Effector memory CD8-positive, alpha-beta T cell (primary cell): ENCODE measurements around the gene SLC35D3.
A peak's percentile ranks its signal among the peaks of the same experiment; 100 is the strongest.
"Not testable (repeated sequence)": the region's sequence is repeated elsewhere in the genome, so short reads cannot be mapped to it uniquely, and the experiment has no call there.

Source experiments
- ATAC-seq: fragments of 150-1000 bp; cut with Tn5 transposase; replicated peaks from 2 replicates; pipeline ENCODE4 v1.10.0; 2021; ENCODE audit warnings: mild to moderate bottlenecking, moderate library complexity
- DNase-seq, 3 experiments: peaks; one replicate each; pipeline ENCODE4 v3.0.0; 2021
- H3K27ac Mint-ChIP-seq, 2 donors: one replicate each; pipeline ENCODE4 v1.8.0; 2022; ENCODE audit warnings: mild to moderate bottlenecking in 2 of 2, mixed read lengths in 2 of 2, moderate library complexity in 2 of 2
- H3K27me3 Mint-ChIP-seq, 2 donors: one replicate each; pipeline ENCODE4 v1.8.0; 2022; ENCODE audit warnings: mixed read lengths in 2 of 2
- H3K36me3 Mint-ChIP-seq: one replicate; pipeline ENCODE4 v1.8.0; 2022; ENCODE audit warnings: mild to moderate bottlenecking, moderate library complexity, mixed read lengths; ENCODE audit not compliant: insufficient read depth
- H3K4me1 Mint-ChIP-seq, 2 donors: one replicate each; pipeline ENCODE4 v1.8.0; 2022; ENCODE audit warnings: low read depth in 2 of 2, mixed read lengths in 2 of 2
- H3K4me3 Mint-ChIP-seq, 2 donors: one replicate each; pipeline ENCODE4 v1.8.0; 2022; ENCODE audit warnings: mild to moderate bottlenecking in 2 of 2, mixed read lengths in 2 of 2, moderate library complexity in 2 of 2
- H3K9me3 Mint-ChIP-seq, 2 donors: one replicate each; pipeline ENCODE4 v1.8.0; 2022; ENCODE audit warnings: mixed read lengths in 2 of 2

Gene SLC35D3

GRCh38 chr6:136932599-136932998, 10.5 kb downstream of the SLC35D3 start:
- DNase-seq (no peak), ATAC-seq (no peak)
- Mint-ChIP-seq H3K4me3 (no peak overlapping the region), H3K9me3 (no peaks in the 10 kb centered on the region), H3K4me1 (no peaks in the 10 kb centered on the region), H3K36me3 (no peaks in the 10 kb centered on the region), H3K27ac (no peak overlapping the region), H3K27me3 (peaks cover 46 to 83% of the 10 kb centered on the region in 2 donors)

DNA sequence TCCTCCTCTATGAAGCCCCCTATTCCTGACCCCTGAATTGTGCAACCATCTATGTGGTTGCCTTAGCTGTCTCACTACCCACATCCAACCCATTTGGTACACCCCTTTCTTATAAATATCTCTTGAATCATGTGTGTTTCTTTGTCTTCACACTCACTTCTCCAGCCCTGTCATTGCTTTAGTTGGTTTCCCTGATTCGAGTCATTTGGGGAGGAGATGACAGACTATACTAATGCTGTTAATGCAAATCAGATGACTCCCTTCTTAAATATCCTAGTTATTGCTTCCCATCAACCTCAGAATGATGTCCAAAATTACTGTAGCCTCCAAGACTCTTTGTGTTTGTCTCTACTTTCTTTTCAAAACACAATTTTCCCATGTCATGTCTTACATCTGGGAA, 23.0 kb downstream of the SLC35D3 start:
- Mint-ChIP-seq H3K36me3 (no peaks in the 10 kb centered on the region), H3K27me3 (peaks cover 22 to 23% of the 10 kb centered on the region in 2 donors), H3K4me1 (no peaks in the 10 kb centered on the region), H3K9me3 (peaks cover 2 to 7% of the 10 kb centered on the region in 2 donors), H3K4me3 (no peak overlapping the region), H3K27ac (no peak overlapping the region)
- DNase-seq (no peak), ATAC-seq (no peak)

GRCh38 chr6:136945711-136946121, 23.6 kb downstream of the SLC35D3 start:
- peaks cover 22 to 23% of the 10 kb centered on the region in 2 donors for H3K27me3 Mint-ChIP-seq
- H3K27ac Mint-ChIP-seq, result no peak overlapping the region
- peaks cover 2 to 7% of the 10 kb centered on the region in 2 donors for H3K9me3 Mint-ChIP-seq
- no peak overlapping the region for H3K4me3 Mint-ChIP-seq
- DNase-seq (no peak), ATAC-seq (no peak)
- H3K36me3 Mint-ChIP-seq, result no peaks in the 10 kb centered on the region
- no peaks in the 10 kb centered on the region for H3K4me1 Mint-ChIP-seq

DNA sequence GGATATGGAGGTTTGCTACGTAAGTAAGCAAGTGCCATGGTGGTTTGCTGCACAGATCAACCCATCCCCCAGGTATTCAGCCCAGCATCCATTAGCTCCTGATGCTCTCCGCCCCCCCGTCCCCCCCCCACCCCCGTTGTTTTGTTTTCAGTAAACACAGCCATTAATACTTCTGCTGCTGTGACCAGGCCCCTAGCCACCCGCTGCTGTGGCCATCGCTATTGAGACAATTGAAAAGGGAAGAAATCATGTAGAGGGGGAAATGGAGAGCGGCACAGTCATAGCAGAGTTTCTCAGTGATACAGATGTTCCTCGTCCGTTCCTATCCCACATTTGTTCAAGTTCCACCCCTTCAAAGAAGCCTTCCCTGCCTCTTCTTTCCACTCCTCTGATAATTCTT, 24.9 kb downstream of the SLC35D3 start:
- H3K4me1 Mint-ChIP-seq, result no peaks in the 10 kb centered on the region
- H3K36me3 Mint-ChIP-seq, result no peaks in the 10 kb centered on the region
- no peak overlapping the region for H3K4me3 Mint-ChIP-seq
- H3K27me3 Mint-ChIP-seq, result peaks cover 22 to 29% of the 10 kb centered on the region in 2 donors
- no peak for ATAC-seq
- no peak for DNase-seq
- no peaks in the 10 kb centered on the region for H3K9me3 Mint-ChIP-seq
- H3K27ac Mint-ChIP-seq, result no peak overlapping the region

- not testable (repeated sequence) for H3K4me3 Mint-ChIP-seq, H3K4me1 Mint-ChIP-seq, ATAC-seq, H3K9me3 Mint-ChIP-seq, H3K27ac Mint-ChIP-seq, DNase-seq, H3K36me3 Mint-ChIP-seq
- peaks cover 34 to 46% of the 10 kb centered on the region in 2 donors for H3K27me3 Mint-ChIP-seq
Observed at GRCh38 chr6:136949957-136950356, 27.9 kb downstream of the SLC35D3 start.

GRCh38 chr6:136950436-136951126, 28.5 kb downstream of the SLC35D3 start:
- DNase-seq (no peak), ATAC-seq (no peak)
- peaks cover 40 to 52% of the 10 kb centered on the region in 2 donors for H3K27me3 Mint-ChIP-seq
- no peak overlapping the region for H3K4me3 Mint-ChIP-seq
- no peaks in the 10 kb centered on the region for H3K9me3 Mint-ChIP-seq
- H3K4me1 Mint-ChIP-seq, result peaks cover 0 to 8% of the 10 kb centered on the region in 2 donors
- H3K27ac Mint-ChIP-seq, result no peak overlapping the region
- H3K36me3 Mint-ChIP-seq, result no peaks in the 10 kb centered on the region

- Mint-ChIP-seq H3K4me3 (no peak overlapping the region), H3K9me3 (no peaks in the 10 kb centered on the region), H3K36me3 (no peaks in the 10 kb centered on the region), H3K27ac (no peak overlapping the region), H3K27me3 (peaks cover 41 to 53% of the 10 kb centered on the region in 2 donors), H3K4me1 (peaks cover 2 to 12% of the 10 kb centered on the region in 2 donors)
- no peak for DNase-seq
- ATAC-seq, result no peak
Observed at GRCh38 chr6:136952714-136953260, 30.7 kb downstream of the SLC35D3 start.

DNA sequence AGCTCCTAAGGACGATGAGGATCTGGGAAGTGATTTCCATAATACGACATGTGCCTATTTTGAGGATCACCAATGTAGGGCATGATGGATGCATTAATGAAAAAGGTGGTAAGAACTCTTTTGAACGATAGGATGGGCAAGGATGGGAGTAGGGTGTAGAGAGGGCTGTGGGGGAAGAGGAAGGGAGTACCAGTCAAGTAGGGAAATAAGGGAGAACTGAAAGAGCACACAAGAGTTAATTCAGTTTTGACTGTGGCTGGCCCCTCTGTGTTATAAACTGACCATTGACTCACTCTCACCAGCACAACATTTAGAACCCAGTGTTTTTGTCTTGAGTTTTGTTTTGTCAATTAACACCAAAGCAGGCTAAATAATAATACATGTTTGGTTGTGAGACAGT, 33.0 kb downstream of the SLC35D3 start:
- Mint-ChIP-seq H3K9me3 (no peaks in the 10 kb centered on the region), H3K4me3 (no peak overlapping the region), H3K27ac (no peak overlapping the region), H3K4me1 (peaks cover 2 to 12% of the 10 kb centered on the region in 2 donors), H3K36me3 (no peaks in the 10 kb centered on the region), H3K27me3 (peaks cover 53 to 55% of the 10 kb centered on the region in 2 donors)
- ATAC-seq, result no peak
- no peak for DNase-seq

GRCh38 chr6:136956590-136957544, 34.8 kb downstream of the SLC35D3 start:
- Mint-ChIP-seq H3K4me3 (no peak overlapping the region), H3K36me3 (no peaks in the 10 kb centered on the region)

GRCh38 chr6:136958168-136958567, 36.1 kb downstream of the SLC35D3 start:
- Mint-ChIP-seq H3K4me1 (peaks cover 2 to 5% of the 10 kb centered on the region in 2 donors), H3K4me3 (no peak overlapping the region), H3K36me3 (no peaks in the 10 kb centered on the region), H3K9me3 (no peaks in the 10 kb centered on the region), H3K27me3 (peaks cover 45 to 53% of the 10 kb centered on the region in 2 donors), H3K27ac (no peak overlapping the region)
- DNase-seq (no peak), ATAC-seq (no peak)

More at GRCh38 chr6:136956590-136957544, 34.8 kb downstream of the SLC35D3 start:
- Mint-ChIP-seq H3K27me3 (peaks cover 53 to 57% of the 10 kb centered on the region in 2 donors), H3K4me1 (peaks cover 2 to 12% of the 10 kb centered on the region in 2 donors), H3K9me3 (no peaks in the 10 kb centered on the region), H3K27ac (no peak overlapping the region)
- ATAC-seq, result peak; percentile 29
- no peak for DNase-seq

DNA sequence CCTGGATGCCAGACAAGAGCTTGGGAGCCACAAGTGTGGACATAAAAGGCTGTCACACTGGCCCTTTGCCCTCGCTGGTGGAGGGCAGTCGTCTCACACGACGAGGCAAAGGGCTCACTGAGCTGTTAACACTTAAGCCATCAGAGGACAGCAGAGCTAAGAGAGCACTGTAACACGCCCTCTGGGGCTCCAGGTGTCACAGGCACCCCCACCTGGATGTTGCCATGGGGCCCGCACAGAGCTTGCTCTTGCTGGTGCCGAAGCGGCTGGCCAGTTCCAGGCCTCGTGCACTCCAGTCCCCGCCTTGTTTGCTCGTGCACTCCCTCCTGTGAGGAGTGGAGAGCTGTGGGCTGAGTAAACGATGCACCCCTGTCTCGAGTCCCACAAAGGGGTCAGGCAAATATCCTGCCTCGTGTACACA, 37.4 kb downstream of the SLC35D3 start:
- H3K9me3 Mint-ChIP-seq, result no peaks in the 10 kb centered on the region
- no peak for DNase-seq
- H3K4me3 Mint-ChIP-seq, result no peak overlapping the region
- peaks cover 2 to 4% of the 10 kb centered on the region in 2 donors for H3K4me1 Mint-ChIP-seq
- no peak for ATAC-seq
- no peaks in the 10 kb centered on the region for H3K36me3 Mint-ChIP-seq
- H3K27ac Mint-ChIP-seq, result no peak overlapping the region
- peaks cover 47 to 50% of the 10 kb centered on the region in 2 donors for H3K27me3 Mint-ChIP-seq

- DNase-seq, ATAC-seq, H3K9me3 Mint-ChIP-seq, H3K4me3 Mint-ChIP-seq, H3K4me1 Mint-ChIP-seq, H3K36me3 Mint-ChIP-seq, H3K27ac Mint-ChIP-seq: not testable (repeated sequence)
- peaks cover 44 to 45% of the 10 kb centered on the region in 2 donors for H3K27me3 Mint-ChIP-seq
Observed at GRCh38 chr6:136959935-136960334, 37.8 kb downstream of the SLC35D3 start.

GRCh38 chr6:136960781-136961180, 38.7 kb downstream of the SLC35D3 start:
- ATAC-seq, result no peak

More at GRCh38 chr6:136960781-136961180, 38.7 kb downstream of the SLC35D3 start:
- H3K4me1 Mint-ChIP-seq, result peaks cover 2 to 4% of the 10 kb centered on the region in 2 donors
- peaks cover 38 to 40% of the 10 kb centered on the region in 2 donors for H3K27me3 Mint-ChIP-seq
- no peak overlapping the region for H3K4me3 Mint-ChIP-seq
- no peaks in the 10 kb centered on the region for H3K36me3 Mint-ChIP-seq
- no peaks in the 10 kb centered on the region for H3K9me3 Mint-ChIP-seq
- no peak for DNase-seq
- H3K27ac Mint-ChIP-seq, result no peak overlapping the region
